Hindlimb muscle (tissue), 1 donor: Measurements from ENCODE around the gene CHD5. TPM values are rescaled to one million over a fixed set of nuclear protein-coding genes. Genes with fewer than 3 reads are reported as not detected.
"Not testable (repeated sequence)": the region's sequence is repeated elsewhere in the genome, so short reads cannot be mapped to it uniquely, and the experiment has no call there.

Experiments
- DNase-seq: peaks from one replicate; pipeline ENCODE4 v3.0.0-alpha.2; 2013
- polyA plus RNA-seq: library from polyadenylated mRNA; unstranded; fragments of 120-200 nt; gene quantifications from one replicate; pipeline ENCODE4 v1.2.1, GENCODE V29; 2013; ENCODE audit not compliant: insufficient read length

CHD5 gene
- 0.35 TPM for polyA plus RNA-seq

DNA sequence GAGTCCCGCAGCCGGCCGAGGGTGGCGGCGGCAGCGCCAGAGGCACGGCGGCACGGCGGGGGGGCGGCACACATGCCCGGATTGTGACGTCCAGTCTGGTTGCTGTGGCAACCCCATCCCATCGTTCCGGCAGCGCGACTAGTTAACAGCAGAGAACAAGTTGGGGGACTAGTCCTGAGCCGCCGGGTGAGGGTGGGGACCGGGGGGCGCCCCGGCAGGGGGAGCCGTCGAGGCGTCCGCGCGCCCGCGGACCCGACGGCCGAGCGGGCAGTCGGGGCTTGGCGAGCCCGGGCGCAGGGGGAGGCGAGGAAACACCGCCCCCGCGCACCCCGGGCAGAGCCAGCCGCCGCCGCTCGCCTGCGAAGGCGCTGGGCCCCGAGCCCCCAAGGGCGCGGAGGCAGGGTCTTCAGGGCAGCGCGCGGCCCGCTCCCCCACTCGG is at the start of gene CHD5:
TSS of gene CHD5 (minus strand) at position 54 of the 439 bp plus-strand sequence. CDS start 298 bp downstream, outside the sequence.
- DNase-seq: no peak

DNA sequence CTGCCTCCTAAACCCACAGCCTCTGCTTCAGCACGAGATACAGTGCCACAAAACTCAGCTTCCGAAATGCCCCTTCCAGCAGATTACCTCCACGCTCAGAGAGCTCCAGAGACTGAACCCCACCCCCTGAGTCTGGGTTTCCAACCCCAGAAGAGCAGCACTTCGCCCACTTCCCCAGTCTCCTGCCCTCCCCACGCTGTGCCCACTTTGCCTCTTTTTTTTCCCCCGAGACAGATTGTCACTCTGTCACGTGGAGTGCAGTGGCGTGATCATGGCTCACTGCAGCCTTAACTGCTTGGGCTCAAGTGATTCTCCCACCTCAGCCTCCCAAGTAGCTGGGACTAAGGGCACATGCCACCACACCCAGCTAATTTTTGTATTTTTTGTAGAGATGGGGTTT is 45.5 kb upstream of the CHD5 start:
- DNase-seq: no peak

DNA sequence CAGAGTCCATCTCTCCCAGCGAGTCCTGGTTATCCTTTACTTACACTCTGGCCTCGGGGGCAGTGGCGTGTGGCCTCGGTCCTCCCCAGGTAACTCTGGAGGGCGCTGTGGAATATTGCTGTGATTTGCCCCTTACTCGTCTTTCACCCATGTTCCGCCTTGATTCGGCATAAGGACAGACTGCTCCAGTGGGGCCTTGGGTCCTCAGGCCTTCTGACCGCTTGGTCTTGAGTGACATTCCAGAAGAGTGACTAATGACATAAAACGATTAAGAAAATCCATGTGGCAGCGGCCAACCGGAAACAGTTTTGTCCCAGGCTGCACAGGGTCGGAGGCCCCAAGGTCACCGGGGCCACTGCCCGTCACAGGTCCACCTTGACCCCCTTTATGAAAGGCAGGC is 44.6 kb upstream of the CHD5 start:
- no peak for DNase-seq

DNA sequence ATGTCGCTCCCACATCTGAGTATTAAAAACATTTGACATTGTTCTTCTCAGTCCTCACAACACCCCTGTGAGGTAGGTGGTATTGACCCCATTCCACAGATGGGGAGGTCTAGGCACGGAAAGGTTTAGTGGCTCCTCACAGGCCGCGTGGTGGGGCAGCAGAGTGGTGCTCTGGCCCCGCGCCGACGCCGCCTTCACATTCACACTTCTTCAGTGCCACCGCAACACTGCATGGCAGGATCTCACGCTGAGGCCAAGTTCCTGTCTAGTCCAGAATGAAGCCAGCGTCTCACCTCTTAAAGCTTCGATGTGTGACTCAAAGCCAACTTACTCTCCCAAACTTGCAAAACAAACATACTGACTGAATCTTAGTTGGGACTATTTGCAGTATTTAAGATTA is 43.5 kb upstream of the CHD5 start:
- DNase-seq: no peak

DNA sequence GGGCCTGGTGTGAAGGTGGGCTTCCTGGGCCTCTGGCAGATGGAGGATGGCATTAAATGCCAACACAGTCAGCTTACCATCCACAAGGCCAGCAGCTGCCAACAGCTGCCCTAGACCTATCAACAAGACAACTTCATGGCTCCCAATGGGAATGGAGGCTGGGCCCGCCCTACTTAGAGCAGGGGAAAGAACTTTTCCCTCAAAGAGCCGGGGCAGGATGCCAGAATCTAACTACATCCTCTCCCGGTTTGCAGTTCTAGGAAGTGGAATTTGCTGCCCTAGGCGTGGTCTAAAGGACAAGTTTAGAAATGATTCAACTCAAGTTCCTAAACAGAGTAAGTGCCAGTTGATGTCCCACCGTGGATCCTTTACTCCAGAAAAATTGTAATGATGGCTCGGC is 42.5 kb upstream of the CHD5 start:
- DNase-seq: peak; percentile 67

DNA sequence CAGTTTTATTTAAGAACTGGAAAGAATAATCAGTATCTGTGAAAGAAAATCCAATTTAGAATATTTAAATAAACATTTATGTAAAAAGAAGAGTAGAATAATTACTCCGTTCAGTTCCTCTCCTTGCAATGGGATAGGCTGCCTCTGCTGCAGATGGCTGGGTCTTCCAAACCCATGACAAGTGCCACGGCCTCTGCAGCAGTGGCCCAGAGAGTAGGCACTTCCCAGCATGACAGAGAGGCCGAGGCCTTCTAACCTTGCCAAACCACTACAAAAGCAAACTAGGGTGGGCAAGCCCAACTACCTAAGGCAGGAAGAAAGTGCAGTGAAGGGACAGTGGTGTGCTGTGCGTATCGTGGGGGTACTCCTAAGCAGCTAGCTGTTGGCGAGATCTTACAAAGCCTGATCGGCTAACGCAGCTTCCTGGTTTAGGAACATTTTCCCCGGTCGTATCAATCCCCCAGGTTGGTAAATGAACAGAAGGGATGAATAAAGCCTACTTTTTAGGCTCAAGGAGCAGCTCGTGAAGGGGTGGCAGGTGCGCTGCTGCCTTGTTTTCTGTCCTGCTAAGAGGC is 41.2 kb upstream of the CHD5 start:
- no peak for DNase-seq

DNA sequence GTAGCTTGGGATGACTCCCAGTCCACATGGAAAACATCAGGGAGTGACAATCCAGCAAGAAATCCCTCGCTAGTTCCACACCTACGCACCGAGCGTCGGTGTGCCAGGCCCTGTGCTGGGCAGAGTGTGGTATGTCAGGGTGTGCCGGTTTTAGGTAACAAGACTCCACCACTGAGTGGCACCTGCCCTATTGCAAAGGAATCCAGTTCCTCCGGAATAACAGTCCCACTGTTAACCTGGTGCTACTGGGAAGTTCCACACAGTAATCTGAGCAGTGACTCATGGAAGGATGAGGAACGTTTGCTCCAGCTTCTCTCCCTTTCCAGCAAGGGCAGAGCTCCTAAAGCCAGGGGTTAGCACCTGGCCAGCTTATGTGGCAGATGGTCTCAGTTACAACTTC is 40.1 kb upstream of the CHD5 start:
- no peak for DNase-seq

DNA sequence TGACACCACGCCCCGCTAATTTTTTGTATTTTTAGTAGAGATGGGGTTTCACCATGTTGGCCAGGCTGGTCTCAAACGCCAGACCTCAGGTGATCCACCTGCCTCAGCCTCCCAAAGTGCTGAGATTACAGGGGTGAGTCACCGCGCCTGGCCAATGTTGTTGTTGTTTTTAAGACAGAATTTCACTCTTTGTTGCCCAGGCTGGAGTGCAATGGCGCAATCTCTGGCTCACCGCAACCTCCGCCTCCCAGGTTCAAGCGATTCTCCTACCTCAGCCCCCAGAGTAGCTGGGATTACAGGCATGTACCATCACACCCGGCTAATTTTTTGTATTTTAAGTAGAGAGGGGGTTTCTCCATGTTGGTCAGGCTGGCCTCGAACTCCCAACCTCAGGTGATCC is 39.5 kb upstream of the CHD5 start:
- not testable (repeated sequence) for DNase-seq

DNA sequence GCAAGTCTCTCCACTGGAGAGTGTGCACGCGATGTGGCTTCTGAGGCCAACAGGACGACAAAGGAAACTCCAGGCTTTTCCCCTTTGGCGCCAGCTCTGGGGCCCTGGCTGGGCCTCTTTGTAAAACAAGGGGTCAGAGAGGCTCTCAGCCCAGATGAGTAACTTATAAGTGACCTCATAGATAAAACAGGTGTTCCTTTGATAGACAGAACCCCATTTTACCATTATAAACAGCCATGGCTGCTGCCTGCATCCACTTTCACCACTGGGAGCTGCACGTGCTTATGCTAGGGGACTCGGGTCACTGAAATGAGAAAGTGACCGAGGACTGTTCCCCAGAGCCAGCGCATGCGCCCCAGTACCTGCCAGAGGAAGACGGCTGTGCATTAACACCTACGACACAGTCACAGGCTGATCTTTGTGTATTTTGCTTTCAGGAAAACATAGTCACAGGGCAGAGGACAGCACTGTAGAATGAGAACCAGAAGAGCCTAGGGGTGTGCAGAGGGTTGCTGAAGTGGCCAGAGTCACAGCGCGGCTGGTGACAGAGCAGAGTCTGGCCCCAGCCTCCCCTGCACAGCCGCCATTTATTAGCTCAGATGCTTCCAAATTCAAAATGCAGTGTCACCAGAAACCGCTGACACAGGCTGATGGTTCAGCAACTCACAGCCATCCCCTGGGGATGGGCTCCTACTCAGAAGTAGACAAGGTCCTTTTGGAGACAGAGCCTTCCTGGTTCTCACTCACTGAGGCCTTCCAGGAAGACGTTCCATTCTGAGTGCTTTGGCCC is 38.4 kb upstream of the CHD5 start:
- DNase-seq: no peak

DNA sequence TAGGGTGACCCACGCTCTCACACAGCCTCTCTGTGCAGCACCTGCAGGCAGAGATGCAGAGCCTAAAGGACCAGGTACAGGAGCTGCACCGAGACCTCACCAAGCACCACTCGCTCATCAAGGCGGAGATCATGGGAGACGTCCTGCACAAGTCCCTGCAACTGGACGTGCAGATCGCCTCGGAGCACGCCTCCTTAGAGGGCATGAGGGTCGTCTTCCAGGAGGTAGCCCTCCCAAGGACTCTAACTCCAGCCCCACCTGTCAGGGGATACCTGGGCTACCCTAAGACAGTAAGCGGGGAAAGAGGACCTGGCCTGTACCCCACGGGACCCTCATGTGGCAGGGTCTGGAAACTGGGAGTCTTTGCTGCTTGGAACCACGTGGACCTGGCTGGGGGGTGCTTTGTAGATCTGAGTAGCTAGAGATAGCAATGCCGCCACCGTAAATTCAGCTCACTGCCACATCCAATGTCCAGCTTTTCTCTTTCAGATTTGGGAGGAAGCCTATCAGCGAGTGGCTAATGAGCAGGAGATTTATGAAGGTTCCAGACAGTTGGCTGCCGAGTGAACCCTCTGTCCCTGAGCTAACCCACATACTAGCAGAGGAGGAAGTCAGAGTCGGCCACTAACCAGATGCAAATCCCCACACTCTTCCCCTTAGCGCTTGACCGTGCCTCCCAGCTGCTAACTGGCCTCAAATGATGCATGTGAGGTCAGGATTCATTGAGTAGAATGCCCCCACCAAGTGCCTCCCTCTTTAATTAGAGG is 32.3 kb upstream of the CHD5 start:
- DNase-seq: no peak

DNA sequence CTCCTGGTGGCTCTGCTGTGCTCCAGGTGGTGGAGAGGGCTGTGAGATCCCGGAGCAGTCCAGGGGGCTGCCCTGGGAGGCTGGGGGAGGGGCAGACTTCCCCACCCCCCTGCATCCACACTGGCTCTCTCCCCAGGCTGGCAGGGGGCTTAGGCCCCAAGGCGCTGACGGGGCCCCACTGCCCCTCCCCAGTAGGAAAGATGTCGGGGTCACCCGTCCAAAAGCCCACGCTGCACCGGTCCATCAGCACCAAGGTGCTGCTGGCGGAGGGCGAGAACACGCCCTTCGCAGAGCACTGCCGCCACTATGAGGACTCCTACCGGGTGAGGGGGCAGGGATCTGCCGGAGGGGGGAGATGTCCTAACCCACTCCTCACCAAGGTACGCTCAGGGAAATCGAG is 31.6 kb upstream of the CHD5 start:
- DNase-seq: no peak

DNA sequence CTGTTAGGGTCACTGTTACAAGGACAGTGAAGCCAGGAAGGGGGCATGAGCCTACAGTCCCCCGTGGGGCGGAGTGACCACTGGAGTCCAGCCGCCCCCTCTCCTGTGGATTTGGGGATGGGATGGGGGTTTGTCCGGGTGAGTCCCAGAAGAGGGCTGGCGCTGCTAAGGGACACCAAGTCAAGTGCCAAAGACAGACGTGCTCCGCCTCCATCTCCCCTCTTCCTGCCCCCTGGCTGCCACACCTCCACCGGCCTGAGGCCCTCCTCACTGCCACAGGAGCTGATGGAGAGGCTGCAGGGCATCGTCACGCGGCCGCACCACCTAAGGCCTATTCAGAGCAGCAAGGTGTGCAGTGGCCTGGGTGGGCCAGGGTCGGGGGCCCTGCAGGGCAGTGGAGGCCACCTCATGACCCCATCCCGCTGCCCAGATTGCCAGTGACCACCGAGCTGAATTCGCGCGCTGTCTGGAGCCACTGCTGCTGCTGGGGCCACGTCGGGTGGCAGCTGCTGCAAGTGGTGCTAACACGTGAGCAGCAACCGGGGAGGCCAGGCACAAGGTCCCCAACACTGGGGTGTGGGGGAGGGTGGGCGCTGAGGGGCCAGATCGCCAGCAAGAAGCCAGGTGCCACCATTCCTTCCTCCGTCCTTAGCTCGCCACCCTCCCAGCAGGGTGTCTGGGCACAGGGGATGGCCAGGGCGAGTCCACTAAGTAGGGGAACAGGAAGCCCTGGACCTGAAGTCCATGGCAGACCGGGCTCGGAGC is 30.7 kb upstream of the CHD5 start:
- DNase-seq: no peak

DNA sequence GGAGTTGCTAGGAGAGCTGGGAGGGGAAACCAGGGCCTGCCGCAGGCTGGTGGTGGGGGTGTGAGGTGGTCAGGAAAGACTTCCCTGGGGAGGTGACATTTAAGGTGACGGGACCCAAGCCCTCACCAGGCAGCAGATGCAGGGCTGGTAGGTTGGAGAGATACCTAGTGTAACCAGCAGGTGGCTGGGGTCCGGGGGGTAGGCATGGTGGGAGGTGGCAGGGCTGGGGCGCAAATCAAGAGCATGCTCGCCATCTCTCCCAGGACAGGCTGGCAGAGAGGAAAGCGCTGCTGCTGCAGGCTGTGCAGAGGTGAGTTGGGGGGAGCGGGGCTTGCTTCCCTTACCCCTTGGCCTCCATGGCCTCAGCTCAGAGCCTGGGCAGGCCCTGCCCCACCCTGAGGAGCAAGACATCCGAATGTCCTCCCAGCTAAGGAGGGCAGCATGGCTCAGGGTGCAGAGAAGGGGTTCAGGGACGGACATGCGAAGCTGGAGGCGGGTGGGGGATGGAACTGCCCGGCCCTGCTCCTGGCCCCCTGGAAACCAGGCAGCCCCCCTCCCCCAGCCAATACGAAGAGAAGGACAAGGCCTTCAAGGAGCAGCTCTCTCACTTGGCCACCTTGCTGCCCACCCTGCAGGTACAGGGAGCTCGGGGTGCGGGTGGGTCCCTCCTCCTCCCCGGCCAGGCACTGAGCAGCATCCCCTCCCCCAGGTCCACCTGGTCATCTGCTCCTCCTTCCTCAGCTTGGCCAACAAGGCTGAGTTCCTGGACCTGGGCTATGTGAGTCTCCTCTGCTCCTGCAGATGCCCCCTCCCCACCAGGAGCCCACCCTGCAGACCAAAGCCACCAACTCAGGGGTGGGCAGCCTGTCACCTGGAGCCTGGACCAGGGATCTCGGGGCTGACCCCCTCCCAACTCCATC is 29.8 kb upstream of the CHD5 start:
- DNase-seq: no peak

DNA sequence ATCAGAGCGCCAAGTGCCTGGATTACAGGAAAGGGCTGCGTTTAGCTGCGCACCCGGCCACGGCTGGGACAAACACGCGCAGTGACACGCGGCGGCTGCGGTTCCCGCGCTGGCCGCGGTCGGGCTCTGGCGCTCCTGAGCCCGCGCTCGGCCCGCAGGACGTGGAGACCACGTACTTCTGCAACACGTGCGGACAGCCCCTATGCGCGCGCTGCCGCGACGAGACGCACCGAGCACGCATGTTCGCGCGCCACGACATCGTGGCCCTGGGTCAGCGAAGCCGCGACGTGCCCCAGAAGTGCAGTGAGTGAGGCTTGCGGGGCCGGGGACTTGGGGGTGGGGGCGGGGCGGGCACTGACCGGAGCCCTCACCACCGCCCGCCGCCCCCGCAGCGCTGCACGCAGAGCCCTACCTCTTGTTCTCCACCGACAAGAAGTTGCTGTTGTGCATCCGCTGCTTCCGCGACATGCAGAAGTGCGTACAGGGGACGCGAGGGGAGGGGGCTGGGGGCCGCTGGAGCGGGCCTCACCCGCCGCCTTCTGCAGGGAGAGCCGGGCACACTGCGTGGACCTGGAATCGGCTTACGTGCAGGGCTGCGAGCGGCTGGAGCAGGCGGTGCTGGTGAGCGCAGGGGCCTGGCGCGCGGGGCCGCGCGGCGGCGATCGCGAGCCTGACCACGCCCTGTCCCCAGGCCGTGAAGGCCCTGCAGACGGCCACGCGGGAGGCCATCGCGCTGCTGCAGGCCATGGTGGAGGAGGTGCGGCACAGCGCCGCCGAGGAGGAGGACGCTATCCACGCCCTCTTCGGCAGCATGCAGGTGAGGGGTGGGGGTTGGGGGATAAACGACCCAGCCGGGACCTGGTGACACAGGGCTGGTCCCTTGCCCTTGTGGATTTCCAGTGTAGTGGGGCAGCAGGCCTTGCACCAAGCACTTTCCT is 28.9 kb upstream of the CHD5 start:
- peak; percentile 65 for DNase-seq

DNA sequence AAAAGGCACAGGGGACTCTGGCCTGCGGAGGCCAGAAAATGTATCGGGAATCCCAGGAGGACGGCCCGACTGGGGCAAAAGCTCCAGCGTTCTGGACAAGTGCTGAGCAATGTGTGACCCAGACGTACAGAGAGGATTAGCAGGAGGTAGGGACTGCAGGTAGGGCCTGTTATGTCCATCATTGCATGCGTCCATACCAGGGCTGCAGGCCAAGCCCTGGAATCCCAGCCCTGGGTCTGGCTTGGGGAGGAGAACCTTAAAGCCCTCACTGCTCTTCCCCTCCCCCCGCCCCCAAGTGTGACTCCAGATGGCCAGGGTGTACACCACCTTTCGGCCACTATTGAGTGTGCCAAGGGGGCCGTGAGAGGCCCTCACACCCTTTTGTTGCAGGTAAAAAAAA is 27.8 kb upstream of the CHD5 start:
- no peak for DNase-seq

DNA sequence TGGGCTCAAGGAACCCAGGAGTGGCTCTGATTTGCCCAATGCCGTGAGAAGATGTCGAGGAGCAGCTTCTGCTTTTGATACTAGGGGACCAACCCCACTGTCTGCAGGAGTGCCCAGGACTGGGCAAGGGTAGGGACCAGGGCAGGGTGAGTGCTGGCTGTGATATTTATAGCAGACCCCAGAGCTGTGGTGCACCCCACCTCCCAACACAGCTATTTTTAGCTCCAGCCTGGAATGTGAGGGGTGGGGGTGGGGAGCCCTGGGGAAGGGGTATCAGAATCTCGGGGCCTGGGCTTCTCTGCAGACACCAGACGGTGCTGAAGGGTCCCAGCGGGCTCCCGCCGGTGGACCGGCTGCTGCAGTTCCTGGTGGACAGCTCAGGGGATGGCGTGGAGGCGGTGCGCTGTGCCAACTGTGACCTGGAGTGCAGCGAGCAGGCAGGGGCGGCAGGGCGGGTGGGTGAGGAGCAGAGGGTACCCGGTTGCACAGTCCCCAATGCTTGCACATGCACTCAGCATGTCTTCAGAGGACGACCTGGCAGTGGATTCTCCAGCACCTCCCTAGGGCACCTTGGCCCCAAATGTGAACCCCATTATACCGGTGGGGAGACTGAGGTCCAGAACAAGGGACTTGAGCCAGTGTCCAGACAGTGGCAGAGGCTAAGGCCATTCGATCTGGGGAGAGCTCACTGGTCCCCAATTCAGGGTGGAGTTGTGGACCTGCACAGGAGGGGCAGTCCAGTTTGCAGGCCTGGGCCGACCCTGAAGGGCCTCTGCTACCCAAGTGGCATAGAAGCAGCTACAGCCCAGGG is 27.2 kb upstream of the CHD5 start:
- no peak for DNase-seq

DNA sequence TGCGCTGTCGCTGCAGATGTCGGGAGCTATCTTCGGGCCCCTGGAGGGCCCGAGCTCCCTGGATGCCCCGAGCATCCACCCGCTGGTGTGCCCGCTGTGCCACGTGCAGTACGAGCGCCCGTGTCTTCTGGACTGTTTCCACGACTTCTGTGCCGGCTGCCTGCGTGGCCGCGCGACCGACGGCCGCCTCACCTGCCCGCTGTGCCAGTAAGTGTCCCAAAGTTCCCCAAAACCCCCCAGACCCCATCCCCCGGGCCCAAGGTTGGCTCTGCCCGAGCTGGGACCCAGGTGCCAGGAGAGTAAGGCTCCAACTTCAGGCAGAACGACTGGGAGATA is 26.4 kb upstream of the CHD5 start:
- no peak for DNase-seq

DNA sequence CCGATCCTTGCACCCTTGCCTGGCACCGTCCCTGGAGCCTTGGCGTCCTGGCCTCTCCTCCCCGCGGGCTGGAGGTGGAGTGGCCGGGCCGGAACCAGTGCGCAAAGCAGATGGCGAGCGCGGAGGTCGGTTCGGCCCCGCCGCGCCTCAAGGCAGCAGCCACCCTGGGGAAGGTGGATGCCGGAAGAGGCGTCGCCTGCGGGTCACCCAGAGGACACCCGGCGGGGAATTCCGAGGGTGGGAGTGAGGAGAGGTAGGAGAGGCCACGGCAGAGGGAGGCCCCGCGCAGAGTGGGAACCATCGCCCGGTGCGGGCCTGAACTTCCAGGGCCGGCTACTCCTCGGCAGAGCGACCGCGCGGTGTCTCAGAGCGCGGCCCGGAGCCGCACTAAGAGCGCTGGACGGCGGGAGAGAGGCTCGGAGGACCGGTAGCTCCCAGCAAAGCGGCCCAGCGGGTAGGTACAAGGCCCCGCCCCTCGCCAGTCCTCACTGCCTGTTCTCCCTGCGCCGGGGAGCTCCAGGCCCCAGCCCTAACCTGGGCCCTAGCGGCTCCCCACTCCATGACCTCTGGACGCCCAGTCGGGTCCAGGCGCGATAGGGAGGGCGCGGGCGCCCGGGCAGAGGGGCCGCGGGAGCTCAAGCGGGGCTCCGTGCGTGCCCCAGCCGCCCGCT is 25.9 kb upstream of the CHD5 start, which contains the start of gene RNF207:
TSS of gene RNF207 (plus strand) at position 271 of the 671 bp plus-strand sequence. CDS start 417 bp downstream, outside the sequence.
- DNase-seq: peak; percentile 79

DNA sequence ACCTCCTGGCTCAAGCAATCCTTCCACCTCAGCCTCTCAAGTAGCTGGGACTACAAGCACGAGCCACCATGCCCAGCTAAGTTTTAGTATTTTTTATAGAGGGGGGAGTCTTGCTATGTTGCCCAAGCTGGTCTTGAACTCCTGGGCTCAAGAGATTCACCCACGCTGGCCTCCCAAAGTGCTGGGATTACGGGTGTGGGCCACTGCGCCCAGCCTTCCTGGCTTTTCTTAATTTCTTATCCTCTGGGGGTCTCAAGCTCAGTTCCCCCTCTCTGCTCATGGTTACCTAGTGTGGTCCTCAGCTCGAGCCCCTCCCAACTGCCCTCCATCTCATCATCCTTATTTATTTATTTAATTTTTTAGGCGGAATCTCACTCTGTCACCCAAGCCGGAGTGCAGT is 22.1 kb upstream of the CHD5 start:
- no peak for DNase-seq
